ENCODE measurements around the gene CD300A.

CD300A gene

DNA sequence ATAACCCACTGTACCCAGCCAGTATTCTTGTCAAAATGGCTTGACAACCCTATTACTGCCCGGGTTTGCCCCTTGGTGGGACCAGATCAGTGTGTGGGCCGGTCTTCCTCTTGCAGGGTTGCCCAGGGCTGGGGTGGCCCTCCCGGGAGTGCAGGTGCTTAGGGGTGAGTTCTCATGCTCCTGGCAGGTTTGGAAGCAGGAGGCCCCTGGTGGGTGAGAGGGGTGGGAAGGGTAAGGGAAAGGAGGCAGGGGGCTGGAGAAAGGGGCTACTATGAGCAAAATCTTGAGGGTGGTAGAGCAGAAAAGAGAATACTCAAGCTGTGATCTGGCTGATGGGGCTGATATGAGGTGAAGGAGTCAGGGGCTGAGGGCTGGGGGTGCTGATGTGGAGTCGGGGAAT, 6.5 kb downstream of the CD300A start:
- Histone ChIP-seq H3K9ac (ENCODE audit: low read length) (no peak overlapping the region), H3K4me1 (ENCODE audit: control insufficient read depth, insufficient read depth, low read length) (no peaks in the 10 kb centered on the region), H3K4me3 (ENCODE audit: low read depth, low read length) (no peak overlapping the region), H3K27me3 (ENCODE audit: control insufficient read depth, insufficient read depth, low read length) (no peaks in the 10 kb centered on the region; the same call in 1 of the 2 replicates), H3K27ac (ENCODE audit: low read depth, low read length) (no peak overlapping the region), H3K36me3 (ENCODE audit: control insufficient read depth, insufficient read depth, low read length) (no peaks in the 10 kb centered on the region), H3K9me3 (ENCODE audit: control insufficient read depth, insufficient read depth, low read depth, low read length) (peaks cover 11% of the 10 kb centered on the region)

DNA sequence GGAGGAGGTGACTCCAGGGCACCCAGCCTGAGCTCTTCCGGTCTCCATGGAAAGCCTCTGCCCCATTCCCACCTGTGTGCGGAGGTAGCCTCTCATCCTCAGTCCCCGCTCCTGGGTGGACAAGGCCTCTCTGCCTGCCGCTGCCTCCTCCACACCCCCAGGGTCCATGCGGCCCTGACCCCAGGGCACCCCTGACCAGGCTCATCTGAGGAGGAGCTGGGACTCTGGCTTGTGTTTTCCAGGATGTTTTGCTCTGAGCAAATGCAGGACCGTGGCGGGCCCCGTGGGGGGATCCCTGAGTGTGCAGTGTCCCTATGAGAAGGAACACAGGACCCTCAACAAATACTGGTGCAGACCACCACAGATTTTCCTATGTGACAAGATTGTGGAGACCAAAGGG, 6.9 kb downstream of the CD300A start:
- H3K36me3 ChIP-seq (ENCODE audit: control insufficient read depth, insufficient read depth, low read length), result no peaks in the 10 kb centered on the region
- no peak overlapping the region for H3K4me3 ChIP-seq (ENCODE audit: low read depth, low read length)
- H3K9ac ChIP-seq (ENCODE audit: low read length), result no peak overlapping the region
- no peak overlapping the region for H3K27ac ChIP-seq (ENCODE audit: low read depth, low read length)
- no peaks in the 10 kb centered on the region; the same call in 1 of the 2 replicates for H3K27me3 ChIP-seq (ENCODE audit: control insufficient read depth, insufficient read depth, low read length)
- peaks cover 11% of the 10 kb centered on the region for H3K9me3 ChIP-seq (ENCODE audit: control insufficient read depth, insufficient read depth, low read depth, low read length)
- no peaks in the 10 kb centered on the region for H3K4me1 ChIP-seq (ENCODE audit: control insufficient read depth, insufficient read depth, low read length)

DNA sequence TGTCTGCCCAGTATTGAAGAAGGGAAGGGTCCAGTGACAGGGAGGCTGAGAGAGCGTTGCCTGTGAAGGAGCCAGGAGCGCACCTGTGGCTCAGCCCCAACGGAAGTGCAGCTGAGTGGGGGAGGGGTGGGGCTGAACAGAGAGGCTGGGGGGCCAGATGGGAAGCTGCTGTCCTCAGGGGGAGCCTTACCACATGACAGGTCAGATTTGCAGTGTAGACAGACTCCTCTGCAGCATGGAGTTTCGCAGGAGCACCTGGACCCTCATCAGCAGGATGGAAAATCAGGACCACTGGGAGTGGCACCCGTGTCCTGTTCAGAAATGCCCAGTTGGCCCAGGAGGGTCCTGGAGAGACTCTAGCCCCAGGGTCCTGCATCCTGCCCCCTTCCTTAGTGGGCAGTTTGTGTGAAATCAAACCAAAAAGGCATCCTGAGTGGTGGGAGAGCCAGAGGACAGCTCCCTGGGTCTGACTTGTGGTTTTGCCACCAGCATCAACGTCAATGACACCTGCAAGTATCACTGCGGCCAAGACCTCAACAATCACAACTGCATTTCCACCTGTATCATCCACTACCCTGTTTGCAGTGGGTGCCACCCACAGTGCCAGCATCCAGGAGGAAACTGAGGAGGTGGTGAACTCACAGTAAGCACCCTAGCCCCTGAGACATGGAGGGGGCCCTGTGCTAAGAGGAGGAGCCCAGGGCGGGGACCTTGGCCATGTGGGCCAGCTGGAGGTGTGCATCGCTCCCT, 7.8 kb downstream of the CD300A start:
- Histone ChIP-seq H3K9me3 (ENCODE audit: control insufficient read depth, insufficient read depth, low read depth, low read length) (peaks cover 11% of the 10 kb centered on the region), H3K9ac (ENCODE audit: low read length) (no peak overlapping the region), H3K4me1 (ENCODE audit: control insufficient read depth, insufficient read depth, low read length) (no peaks in the 10 kb centered on the region), H3K27me3 (ENCODE audit: control insufficient read depth, insufficient read depth, low read length) (no peaks in the 10 kb centered on the region; the same call in 1 of the 2 replicates), H3K4me3 (ENCODE audit: low read depth, low read length) (no peak overlapping the region), H3K36me3 (ENCODE audit: control insufficient read depth, insufficient read depth, low read length) (no peaks in the 10 kb centered on the region), H3K27ac (ENCODE audit: low read depth, low read length) (no peak overlapping the region)

DNA sequence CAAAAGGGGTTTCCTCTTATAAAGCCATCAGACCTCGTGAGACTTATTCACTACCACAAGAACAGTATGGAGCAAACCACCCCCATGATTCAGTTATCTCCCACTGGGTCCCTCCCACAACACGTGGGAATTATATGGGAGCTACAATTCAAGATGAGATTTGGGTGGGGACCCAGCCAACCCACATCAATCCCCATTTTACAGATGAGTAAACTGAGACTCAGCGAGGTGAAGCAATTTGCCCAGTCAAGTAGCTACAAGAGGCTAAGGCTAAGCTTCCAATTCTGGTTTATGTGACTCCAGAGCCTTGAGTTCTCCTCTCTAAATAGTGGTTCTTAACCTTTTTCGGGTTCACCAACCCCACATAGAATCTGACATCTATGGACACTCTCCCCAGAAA, 8.8 kb downstream of the CD300A start:
- no peaks in the 10 kb centered on the region; the same call in 1 of the 2 replicates for H3K27me3 ChIP-seq (ENCODE audit: control insufficient read depth, insufficient read depth, low read length)
- no peak overlapping the region for H3K4me3 ChIP-seq (ENCODE audit: low read depth, low read length)
- no peak overlapping the region for H3K9ac ChIP-seq (ENCODE audit: low read length)
- H3K27ac ChIP-seq (ENCODE audit: low read depth, low read length), result no peak overlapping the region
- H3K4me1 ChIP-seq (ENCODE audit: control insufficient read depth, insufficient read depth, low read length), result no peaks in the 10 kb centered on the region
- H3K36me3 ChIP-seq (ENCODE audit: control insufficient read depth, insufficient read depth, low read length), result no peaks in the 10 kb centered on the region
- H3K9me3 ChIP-seq (ENCODE audit: control insufficient read depth, insufficient read depth, low read depth, low read length), result peaks cover 11% of the 10 kb centered on the region

DNA sequence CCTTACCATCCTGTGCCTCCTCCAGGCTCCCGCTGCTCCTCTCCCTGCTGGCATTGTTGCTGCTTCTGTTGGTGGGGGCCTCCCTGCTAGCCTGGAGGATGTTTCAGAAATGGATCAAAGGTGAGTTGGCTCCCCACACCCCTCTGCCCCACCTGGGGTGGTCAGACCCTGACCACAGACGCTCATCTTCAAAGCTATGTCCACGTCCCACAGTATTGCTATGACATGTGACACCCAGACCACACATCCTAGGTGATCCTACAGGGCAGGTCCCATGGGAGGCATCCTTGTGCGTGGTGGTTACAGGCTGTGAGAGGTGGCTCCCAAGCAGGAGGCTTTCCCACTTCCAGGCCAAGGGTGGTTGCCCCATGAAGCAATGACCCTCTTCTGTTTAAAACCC, 11.0 kb downstream of the CD300A start:
- Histone ChIP-seq H3K36me3 (ENCODE audit: control insufficient read depth, insufficient read depth, low read length) (no peaks in the 10 kb centered on the region), H3K4me3 (ENCODE audit: low read depth, low read length) (no peak overlapping the region), H3K9ac (ENCODE audit: low read length) (no peak overlapping the region), H3K9me3 (ENCODE audit: control insufficient read depth, insufficient read depth, low read depth, low read length) (peaks cover 11% of the 10 kb centered on the region), H3K27me3 (ENCODE audit: control insufficient read depth, insufficient read depth, low read length) (peaks cover 7% of the 10 kb centered on the region; the same call in 1 of the 2 replicates), H3K27ac (ENCODE audit: low read depth, low read length) (no peak overlapping the region), H3K4me1 (ENCODE audit: control insufficient read depth, insufficient read depth, low read length) (no peaks in the 10 kb centered on the region)

DNA sequence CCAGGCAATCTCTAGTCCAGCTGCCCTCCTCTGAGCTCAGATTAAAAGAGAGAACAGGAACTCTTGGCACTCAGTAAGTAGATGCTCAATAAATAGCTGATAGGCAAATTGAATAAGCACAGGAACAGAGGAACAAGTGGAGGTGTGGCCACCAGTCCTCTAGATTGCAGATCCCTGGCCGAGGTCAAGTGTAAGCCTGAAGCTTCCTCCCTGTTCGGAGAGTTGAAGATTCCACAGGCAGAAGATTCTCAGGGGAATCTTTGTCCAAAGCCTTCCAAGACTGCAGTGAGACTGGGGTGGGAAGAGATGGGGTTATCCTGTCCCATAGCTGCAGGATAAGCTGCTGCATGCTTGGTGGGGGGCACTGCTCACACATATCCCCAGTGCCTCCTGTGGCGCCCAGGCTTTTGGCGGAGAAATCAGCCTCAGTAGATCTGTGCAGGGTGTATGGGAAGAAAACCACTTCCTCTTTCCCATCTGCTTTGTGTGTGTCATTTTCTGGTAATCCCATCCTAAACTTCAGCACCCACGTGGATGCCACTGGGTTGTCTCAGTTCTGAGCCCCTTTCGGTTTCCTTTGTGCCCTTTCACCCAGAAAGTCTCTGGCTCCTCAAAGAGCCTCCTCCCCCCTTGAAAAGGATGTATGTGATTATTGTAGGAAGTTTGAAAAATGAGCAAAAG, 12.1 kb downstream of the CD300A start:
- no peak overlapping the region for H3K9ac ChIP-seq (ENCODE audit: low read length)
- no peak overlapping the region for H3K27ac ChIP-seq (ENCODE audit: low read depth, low read length)
- H3K4me3 ChIP-seq (ENCODE audit: low read depth, low read length), result no peak overlapping the region
- no peaks in the 10 kb centered on the region for H3K36me3 ChIP-seq (ENCODE audit: control insufficient read depth, insufficient read depth, low read length)
- H3K9me3 ChIP-seq (ENCODE audit: control insufficient read depth, insufficient read depth, low read depth, low read length), result peaks cover 11% of the 10 kb centered on the region
- peaks cover 11% of the 10 kb centered on the region; the same call in 1 of the 2 replicates for H3K27me3 ChIP-seq (ENCODE audit: control insufficient read depth, insufficient read depth, low read length)
- H3K4me1 ChIP-seq (ENCODE audit: control insufficient read depth, insufficient read depth, low read length), result no peaks in the 10 kb centered on the region

DNA sequence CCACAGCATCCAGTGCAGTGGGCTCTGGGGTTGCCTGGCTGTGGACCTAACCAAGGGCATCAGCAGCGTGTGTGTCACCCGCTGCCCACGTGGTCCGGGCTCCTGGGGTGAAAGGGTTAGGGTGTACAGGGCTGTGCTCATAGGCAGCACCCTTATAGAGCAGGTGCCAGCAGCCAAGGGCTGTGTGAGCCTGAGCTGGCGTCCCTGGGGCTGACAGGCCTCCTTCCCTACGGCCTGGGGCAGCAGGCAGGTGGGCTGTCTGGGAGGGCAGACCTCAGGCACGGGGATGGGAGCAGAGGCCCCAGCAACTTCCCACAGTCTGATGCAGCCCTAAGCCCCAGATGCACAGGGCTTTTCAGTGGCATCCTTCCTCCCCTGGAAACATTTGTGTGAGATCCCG, 13.9 kb downstream of the CD300A start:
- Histone ChIP-seq H3K9ac (ENCODE audit: low read length) (no peak overlapping the region), H3K4me3 (ENCODE audit: low read depth, low read length) (no peak overlapping the region), H3K36me3 (ENCODE audit: control insufficient read depth, insufficient read depth, low read length) (no peaks in the 10 kb centered on the region), H3K4me1 (ENCODE audit: control insufficient read depth, insufficient read depth, low read length) (no peaks in the 10 kb centered on the region), H3K27ac (ENCODE audit: low read depth, low read length) (no peak overlapping the region), H3K9me3 (ENCODE audit: control insufficient read depth, insufficient read depth, low read depth, low read length) (peaks cover 8% of the 10 kb centered on the region), H3K27me3 (ENCODE audit: control insufficient read depth, insufficient read depth, low read length) (peaks cover 13% of the 10 kb centered on the region; the same call in 1 of the 2 replicates)

DNA sequence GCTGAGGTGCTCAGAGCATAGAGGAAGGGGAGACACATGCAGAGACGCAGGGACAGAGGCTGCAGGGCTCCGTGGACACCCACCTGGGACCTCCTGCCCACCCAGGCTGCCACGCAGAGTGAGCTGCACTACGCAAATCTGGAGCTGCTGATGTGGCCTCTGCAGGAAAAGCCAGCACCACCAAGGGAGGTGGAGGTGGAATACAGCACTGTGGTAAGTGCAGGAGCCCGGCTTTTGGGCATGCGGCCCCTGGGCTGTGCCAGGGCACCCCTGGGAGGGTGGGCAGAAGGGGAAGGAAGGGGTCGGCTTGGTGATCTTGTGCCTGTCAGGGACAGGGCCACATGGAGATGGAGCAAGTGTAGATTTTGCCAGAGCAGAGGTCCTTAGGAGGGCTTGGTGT, 15.2 kb downstream of the CD300A start:
- Histone ChIP-seq H3K4me1 (ENCODE audit: control insufficient read depth, insufficient read depth, low read length) (no peaks in the 10 kb centered on the region), H3K4me3 (ENCODE audit: low read depth, low read length) (no peak overlapping the region), H3K27ac (ENCODE audit: low read depth, low read length) (no peak overlapping the region), H3K9me3 (ENCODE audit: control insufficient read depth, insufficient read depth, low read depth, low read length) (no peaks in the 10 kb centered on the region), H3K36me3 (ENCODE audit: control insufficient read depth, insufficient read depth, low read length) (no peaks in the 10 kb centered on the region), H3K27me3 (ENCODE audit: control insufficient read depth, insufficient read depth, low read length) (peaks cover 13% of the 10 kb centered on the region; the same call in 1 of the 2 replicates), H3K9ac (ENCODE audit: low read length) (no peak overlapping the region)

DNA sequence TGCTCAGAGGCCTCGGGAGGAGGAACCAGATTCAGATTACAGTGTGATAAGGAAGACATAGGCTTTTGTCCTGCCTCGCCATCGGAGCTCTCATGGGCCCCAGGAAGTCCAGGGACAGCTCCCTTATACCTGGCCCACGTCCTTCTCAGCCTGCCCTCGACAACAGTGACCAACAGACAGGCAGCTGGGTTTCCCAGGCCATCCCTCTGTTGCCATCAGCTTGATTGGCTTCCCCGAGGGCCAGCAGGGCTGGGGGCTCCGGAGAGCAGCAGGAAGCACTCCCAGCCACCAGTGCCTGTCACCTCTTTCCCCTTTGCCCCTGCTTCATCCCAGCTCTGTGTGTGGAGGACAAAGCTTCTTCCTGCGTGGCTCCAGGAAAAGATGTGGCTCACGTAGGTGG, 17.6 kb downstream of the CD300A start:
- H3K9me3 ChIP-seq (ENCODE audit: control insufficient read depth, insufficient read depth, low read depth, low read length), result peaks cover 3% of the 10 kb centered on the region; the same call in 1 of the 2 replicates
- no peaks in the 10 kb centered on the region for H3K4me1 ChIP-seq (ENCODE audit: control insufficient read depth, insufficient read depth, low read length)
- H3K27me3 ChIP-seq (ENCODE audit: control insufficient read depth, insufficient read depth, low read length), result peaks cover 13% of the 10 kb centered on the region; the same call in 1 of the 2 replicates

DNA sequence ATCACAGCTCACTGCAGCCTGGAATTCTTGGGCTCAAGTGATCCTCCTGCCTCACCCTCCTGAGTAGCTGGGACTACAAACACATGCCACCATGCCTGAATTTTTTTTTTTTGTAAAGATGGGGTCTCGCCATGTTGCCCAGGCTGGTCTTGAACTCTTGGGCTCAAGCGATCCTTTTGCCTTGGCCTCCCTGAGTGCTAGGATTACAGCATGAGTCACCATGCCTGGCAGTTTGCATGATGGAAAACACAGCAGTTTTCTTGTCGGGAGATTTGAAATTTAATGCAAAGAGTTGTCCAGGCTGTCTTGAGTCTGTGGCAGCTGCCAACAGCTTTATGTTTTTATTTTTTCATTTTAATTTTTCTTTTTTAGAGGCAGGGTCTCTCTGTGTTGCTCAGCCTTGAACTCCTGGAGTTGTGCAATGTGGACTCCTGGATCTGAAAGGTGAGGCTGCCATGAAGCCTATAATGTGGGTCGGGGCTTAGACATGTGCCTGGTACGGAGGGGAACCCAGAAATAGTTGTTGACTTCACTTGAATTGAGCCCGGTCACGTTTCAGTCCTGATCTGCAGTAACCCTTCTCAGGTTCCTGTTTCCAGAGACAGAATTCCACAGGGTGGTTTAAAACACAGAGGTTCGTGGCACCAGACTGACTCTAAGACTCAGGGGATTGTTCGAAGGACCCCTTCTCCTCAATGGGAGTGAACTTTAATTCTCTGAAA, 18.7 kb downstream of the CD300A start:
- Histone ChIP-seq H3K9me3 (ENCODE audit: control insufficient read depth, insufficient read depth, low read depth, low read length) (peaks cover 3% of the 10 kb centered on the region; the same call in 1 of the 2 replicates), H3K4me1 (ENCODE audit: control insufficient read depth, insufficient read depth, low read length) (no peaks in the 10 kb centered on the region), H3K9ac (ENCODE audit: low read length) (no peak overlapping the region), H3K36me3 (ENCODE audit: control insufficient read depth, insufficient read depth, low read length) (no peaks in the 10 kb centered on the region), H3K27me3 (ENCODE audit: control insufficient read depth, insufficient read depth, low read length) (peaks cover 13% of the 10 kb centered on the region; the same call in 1 of the 2 replicates), H3K27ac (ENCODE audit: low read depth, low read length) (no peak overlapping the region), H3K4me3 (ENCODE audit: low read depth, low read length) (no peak overlapping the region)

More for the DNA sequence above, 17.6 kb downstream of the CD300A start:
- Histone ChIP-seq H3K27ac (ENCODE audit: low read depth, low read length) (no peak overlapping the region), H3K9ac (ENCODE audit: low read length) (no peak overlapping the region), H3K36me3 (ENCODE audit: control insufficient read depth, insufficient read depth, low read length) (no peaks in the 10 kb centered on the region), H3K4me3 (ENCODE audit: low read depth, low read length) (no peak overlapping the region)

Measured in HUES6 (cell line).